ENCODE data around the gene REV3L.

DNA sequence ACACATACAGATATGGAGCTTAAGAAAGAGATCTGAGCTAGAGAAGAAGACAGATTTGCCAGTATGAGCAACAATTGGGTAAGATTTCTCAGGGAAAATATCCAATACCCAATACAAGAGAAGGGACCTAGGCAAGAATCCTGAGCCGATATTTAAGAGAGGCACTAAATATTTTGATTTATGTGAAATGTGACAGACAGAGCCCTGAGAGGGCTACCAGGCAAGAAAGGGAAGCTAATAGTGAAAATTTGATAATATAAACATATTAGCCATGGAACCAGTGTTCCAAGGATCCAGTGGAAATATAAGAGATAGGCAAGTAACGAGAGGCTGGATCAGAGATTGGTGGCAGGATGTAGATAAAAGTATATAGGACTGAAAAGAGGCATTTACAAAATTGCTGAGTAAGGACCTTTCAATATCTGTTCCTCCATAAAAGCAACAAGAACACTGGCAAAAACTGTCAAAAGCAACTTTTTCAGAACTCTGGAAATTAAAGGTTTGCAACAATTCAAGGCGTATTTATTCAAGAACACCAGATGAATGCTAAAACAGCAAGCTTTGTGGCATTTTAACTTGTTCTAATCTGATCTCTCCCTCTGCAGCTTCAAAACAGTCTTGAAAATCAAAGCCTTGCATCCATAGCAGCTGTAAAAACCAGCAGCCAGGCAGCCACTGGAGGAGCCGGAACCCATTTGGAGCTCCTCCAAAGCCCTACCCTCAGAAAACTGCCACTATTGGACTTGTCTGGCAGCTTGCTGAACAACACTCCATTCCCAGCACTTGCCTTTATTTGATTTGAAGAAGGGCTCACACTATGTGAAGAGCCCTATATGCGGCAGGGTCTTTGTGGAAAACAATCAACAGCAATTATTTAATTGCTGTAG is 58.8 kb downstream of the REV3L start:
- TF ChIP-seq POLR2AphosphoS5 (IDR thresholded peaks at IDR 0.05; ENCODE audit: borderline replicate concordance, low read depth, low read length) (no peak), FOXP2 (optimal IDR thresholded peaks at IDR 0.05; ENCODE audit: control extremely low read depth, extremely low read length, insufficient read depth) (no peak), EZH2 (IDR thresholded peaks at IDR 0.05) (no peak)

All from SK-N-MC (cell line).